NCI-H748 (cell line): Measurements from ENCODE around the gene C21orf91.
A peak's percentile ranks its signal among the peaks of the same experiment; 100 is the strongest.

Experiments used
- DNase-seq: peaks from one replicate; lab custom pipeline; 2025; ENCODE audit not compliant: unreplicated experiment; lab: John Stamatoyannopoulos, UW

Gene C21orf91

DNA sequence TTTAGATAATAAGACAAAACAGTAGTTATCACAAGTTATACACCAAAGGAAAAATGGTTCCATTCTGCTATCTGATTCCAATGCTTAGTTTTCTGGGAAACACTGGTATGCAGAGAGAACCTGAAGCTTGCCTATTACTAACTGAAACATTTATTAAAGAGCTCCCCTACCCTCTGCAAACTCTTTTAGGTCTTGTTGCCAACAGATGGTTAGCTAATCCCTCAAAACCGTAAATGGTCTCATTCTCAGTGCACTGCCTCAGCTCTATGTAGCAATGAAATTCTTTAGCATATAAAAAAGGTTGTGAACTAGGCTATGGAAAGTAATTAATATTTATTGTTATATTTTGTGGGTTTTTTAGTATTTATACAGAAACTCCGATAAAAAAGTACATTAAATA, 20.4 kb downstream of the C21orf91 start:
- DNase-seq, result no peak

DNA sequence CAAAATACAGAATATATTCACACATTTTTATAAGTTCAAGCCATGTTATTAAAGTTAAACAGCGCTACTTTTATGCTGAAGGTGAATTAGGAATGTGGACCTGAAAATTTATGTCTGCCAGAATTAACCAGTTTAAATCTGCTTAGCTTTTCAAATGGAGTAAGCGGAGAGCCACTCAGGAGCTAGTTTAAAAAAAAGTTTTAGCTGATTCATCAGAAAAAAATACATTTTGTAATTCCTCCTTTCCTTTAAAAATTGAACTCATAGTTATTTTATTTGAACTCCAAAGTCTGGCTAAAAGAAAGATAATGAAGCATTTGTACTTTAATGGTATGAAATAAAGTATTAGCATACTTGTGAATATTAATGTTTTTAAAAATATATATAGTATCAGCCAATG, 21.2 kb downstream of the C21orf91 start:
- no peak for DNase-seq

DNA sequence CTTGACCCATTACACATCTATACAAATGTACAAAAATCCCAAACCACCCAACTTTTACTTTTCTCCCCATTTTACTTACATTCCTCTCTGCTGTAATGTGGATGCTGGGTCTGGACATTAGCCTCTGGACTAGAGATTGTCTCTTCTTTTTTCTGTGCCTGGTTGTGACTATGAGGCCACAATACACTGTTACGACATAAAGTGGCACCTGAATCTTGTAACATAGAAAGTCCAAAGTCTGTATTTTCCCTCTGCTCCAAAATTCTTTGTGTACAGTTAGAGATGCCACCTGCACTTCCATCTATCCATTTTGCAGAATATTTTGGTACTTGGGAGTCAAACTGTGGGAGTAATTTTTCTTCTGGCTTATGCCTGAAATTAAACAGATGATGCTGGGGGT, 22.7 kb downstream of the C21orf91 start:
- no peak for DNase-seq

DNA sequence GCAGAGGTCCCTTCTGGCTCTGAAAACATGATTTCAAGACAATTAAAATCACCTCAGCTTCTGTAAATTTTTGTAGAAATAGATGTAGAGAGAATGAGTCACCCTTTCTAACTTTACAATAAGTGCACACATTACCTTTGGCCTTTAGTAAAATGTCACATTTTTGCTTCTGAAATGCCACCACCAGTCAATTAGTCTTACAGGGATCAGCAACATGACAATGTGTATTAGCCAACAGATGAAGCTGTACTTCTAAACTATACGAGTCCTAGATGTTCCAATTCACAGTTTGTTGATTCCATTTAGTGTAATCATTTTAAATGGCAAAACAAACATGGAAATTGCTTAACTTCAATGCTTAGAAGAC, 23.1 kb downstream of the C21orf91 start:
- DNase-seq, result no peak

DNA sequence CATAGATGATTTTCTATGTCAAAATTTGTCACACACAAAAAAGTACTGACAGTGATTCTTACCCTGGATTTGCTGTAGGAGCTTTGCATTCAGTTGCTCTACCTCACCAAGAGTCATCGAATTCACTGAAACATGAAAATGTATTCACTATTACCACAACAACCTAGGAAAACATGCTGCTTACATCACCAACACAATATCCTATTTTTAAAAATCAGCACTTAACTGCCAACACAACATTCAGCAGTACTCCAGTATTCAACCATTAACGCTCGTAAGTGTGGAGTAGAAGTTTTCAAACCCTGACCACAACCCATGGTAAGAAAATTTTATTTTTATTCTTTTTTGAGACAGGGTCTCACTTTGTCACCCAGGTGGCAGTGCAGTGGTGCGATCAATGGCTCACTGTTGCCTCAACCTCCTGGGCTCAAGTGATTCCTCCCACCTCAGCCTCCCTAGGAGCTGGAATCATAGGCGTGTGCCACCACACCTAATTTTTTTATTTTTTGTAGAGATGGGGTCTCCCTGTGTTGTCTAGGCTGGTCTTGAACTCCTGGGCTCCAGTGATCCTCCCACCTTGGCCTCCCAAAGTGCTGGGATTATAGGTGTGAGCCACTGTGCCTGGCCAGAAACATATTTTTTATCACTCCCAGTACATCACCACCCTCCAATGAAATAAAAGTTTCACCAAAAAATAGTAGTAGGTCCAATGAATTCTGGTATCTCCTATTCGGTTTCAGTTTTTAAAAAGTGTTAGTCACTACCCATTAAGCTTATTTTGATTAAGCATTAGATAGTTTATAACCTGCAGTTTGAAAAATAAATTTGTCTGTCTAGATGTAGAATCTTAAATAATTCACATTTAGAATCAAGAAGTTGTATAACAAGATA, 23.8 kb downstream of the C21orf91 start:
- no peak for DNase-seq

DNA sequence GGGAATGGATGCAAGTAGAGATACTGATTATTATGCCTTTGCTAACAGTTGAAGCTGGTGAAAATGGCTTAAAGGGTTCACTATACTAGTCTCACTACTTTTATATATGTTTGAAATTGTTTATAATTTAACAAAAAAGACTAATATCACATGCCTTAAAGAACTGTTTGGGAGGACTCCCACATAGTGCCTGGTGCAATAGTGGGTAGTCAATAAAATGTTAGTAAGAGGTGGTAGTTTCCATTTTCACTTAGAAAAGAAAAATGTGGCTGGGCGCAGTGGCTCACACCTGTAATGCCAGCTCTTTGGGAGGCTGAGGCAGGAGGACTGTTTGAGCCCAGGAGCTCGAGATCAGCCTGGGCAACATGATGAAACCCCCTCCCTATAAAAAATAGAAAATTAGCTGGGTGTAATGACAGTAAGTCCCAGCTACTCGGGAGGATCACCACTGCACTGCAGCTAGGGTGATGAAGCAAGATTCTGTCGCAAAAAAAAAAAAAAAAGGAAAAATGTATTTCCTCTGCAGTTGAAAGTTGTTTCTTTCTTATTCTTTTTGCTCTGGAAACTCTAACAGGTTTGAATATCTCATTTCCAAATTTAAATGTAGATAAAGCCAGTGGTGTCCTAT, 24.5 kb downstream of the C21orf91 start:
- no peak for DNase-seq

DNA sequence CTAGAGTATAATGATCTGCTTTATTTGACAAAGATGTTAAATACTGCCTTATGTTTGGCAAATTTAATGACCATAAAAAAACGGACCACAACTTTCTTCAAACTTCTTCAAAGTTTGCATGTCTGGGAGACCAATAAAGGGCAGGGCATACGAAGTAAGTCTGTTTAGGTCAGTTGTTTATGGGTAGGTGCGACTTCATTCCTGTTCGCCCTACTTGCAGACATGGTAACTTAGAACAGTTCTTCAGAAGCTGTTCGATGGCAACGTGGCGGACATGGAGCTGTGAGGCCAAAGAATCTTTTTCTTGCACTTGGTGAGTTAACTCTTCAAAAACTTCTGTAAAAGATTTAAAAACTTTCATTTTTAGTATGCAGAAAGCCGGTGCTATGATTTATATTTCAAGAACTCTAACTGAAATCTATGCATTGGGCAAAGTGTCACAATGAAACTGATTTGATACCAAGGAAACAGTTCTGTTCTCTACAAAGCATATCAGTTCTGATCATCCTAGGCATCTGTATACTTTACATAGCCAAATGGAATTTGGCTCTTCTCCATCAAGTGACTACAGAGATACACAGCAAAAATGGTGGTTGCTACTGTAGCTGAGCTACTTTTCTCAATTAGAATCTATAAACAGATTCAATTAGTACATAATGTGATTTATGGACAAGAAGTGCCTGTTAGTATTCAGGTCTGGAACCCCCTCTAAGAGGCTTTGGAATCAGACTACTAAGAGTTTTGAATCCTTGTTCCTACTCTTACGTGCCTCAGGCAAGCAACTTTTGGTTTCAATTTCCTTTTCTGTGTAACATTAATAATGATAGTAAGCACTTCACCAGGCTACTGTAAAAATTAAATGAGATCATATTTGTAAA, 25.7 kb downstream of the C21orf91 start:
- no peak for DNase-seq

DNA sequence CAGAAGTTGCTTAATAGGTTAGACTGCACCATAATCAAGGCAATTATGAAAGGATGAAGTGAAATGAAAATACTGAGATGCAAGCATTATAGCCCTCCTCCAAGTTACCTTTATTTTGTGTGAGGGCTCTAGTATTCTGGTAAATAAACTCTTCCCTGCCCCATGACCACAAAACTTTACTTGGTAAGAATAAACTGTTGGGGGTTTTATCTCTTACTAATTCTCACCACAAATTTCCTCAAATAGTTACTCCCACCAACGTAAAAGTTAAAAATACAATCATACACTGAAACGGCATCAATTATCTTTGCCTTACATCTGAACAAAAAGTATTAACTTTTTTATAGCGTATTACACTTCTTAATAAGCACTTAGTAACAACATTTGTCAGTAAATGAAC, 29.5 kb downstream of the C21orf91 start:
- no peak for DNase-seq

DNA sequence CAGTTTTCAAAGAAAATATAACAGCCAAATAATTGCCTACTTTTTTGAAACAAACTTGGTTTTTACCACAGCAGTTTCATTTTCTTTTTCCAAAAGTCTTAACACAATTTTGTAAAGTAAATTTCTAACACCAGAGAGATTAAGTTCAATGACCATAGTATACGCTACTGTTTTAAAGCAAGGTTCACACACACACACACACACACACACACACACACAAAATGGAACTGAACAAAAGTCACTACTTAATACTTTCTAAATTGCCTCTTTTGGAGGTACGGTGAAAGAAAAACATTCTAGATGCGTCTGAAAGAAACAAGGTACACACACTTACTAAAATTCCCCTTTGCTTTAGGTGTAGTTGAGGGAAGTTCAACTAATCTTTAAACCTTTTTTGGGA, 30.1 kb downstream of the C21orf91 start:
- DNase-seq, result no peak

DNA sequence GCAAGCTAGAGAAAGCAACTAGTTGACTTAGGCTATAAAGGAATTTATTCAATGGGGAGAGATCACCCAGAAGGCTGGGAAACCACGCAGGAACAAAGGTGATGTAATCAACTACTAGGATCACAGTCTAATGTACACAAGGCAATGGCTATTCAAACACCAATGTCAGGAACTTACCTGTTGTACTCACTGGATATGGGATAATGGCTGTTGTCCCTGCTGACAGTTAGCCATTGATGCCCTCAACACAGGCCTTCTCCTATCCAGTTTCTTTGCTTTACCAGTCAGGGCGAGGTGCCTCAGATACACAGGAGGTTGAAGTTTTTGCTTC, 32.3 kb downstream of the C21orf91 start:
- peak; percentile 3 for DNase-seq

DNA sequence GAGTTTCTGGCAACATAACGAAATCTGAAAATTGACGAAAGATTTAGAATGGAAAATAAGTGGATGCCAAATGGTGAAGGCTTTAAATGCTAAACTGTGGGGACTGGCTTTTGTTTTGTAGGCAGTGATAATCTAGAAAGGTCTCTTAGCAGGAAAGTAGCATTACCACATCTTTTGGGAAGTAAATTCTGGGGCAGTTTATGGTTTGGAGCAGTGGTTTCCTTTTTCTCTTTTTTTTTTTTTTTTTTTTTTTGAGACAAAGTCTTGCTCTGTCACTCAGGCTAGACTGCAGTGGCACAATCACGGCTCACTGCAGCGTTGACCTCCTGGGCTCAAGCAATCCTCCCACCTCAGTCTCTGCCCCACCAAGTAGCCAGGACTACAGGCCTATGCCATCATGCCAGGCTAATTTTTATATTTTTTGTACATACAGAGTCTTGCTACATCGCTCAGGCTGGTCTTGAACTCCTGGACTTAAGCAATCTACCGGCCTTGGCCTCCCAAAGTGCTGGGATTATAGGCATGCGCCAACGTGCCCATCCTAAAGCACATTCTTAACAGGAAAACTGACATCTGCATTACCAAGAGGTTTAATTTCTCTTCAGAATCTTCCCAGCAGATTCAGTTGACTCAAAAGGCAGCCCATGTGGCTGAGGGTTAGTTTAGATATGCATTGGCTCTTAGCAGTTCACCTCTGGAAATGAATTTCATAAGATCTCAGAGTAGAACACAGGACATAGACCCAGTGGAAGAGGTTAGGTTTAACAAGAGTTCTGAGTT, 32.9 kb downstream of the C21orf91 start:
- DNase-seq, result no peak

DNA sequence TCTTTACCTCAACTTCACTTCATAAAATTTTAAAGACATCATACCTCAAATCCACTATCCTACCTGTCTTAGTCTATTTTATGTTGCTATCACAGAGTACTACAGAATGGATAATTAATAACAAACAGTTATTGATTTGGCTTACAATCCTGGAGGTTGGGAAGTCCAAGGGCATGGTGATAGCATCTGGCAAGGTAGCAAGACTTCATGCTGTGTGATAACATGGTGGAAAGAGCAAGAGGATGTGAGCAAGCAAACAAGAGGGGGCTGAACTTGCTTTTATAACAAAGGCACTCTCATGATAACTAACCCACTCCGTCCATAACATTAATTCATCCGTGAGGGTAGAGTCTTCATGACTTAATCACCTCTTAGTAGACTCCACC, 33.8 kb downstream of the C21orf91 start:
- DNase-seq, result no peak

DNA sequence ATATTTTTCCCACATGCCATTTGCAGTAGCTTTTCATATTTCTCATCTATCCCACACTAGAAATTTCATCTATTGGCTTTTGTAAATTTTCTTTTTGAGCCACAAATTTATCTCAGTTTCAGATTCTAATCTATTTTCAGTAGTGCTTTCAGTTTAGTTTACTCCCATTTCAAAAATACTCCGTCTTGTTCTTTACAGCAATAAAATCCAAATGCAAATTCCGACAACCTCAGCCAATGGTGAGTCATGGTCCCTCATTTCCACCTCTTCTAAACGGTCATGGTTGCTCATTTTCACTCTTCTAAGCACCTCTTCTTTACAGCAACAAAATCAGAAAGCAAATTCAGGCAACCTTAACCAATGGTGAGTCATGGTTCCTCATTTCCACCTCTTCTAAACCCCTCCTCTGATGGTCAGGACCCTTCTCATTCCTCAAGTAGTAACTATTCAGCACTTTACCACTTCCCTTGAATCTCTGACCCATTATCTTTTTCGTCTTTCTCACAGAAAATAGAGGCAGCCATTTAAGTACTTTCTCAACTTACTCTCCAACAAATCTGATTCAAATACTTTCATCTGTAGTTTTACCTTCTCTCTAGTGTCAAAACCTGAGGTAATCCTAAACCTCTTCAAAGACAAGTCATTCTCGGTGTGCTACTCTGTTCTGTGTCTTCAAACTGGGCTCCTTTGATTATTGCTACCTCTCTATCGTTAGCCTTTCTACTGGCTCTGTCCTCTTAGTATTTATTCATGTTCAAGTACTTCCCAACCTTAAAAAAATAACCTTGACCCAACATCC, 34.4 kb downstream of the C21orf91 start:
- no peak for DNase-seq

DNA sequence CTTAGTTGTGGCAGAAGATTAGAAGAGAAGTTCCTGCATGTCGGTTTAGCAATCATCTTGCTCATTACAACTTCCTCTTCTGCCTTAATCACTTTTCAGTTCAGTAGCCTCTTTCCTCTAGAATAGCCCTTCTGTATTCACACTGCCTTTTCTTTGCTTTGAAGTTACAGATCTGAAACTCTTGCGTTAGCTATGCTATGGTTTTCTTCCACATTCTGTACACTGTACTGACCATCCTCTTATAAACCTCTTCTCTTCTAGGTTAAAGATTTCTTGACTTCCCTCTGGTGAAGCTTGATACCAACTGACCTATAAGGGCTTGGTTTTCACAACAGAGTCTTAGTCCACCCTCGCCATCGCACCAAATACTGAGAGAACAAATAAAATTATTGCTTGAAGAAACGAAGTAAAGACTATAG, 35.0 kb downstream of the C21orf91 start:
- DNase-seq, result no peak

DNA sequence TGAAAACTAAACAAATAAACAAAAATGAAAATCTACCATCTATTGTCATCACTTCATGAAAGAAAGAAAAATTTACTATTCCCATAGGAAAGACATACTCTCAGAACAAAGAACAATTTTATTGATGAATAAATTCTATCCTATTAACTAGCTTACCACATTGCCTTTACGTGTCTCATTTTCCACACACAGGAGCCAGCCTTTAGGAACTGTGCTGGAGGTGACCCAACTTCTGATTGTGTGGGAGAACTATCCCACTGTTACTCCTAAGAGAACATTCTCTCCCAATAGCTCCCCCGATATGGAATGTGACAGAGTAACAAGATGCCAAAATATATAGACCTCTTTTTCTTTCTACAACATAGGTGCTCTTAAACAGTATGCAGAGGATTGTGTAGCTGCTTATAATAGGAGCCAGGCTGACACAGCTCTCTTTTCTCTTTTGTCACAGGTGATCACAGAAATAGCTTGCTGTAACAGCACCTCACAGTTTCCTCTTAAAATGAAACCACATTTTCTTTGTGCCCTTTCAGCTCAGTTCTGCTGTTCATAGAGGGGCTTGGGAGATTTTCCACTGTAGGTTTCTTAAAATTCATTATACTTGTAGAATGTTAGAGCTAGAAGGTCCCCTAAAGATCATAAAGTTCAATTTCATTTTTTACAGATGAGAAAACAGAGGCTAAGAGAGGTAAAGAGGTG, 35.5 kb downstream of the C21orf91 start:
- DNase-seq, result no peak

DNA sequence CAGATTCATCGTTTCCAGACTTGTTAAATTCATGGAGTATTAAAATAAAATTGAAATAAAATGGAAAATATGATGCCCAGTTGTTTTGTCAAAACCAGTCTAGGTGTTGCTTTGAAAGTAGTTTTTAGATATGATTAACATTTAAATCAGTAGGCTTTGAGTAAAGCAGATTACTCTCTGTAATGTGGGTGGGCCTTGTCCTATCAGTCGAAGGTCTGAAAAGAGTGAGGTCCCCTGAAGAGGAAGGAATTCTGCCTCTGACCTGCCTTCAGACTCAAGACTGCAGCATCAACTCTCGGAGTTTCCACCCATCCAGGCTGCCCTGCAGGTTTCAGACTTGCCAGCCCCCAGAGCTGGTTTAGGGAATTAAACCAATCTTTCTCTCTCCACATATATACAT, 36.2 kb downstream of the C21orf91 start:
- DNase-seq, result no peak

DNA sequence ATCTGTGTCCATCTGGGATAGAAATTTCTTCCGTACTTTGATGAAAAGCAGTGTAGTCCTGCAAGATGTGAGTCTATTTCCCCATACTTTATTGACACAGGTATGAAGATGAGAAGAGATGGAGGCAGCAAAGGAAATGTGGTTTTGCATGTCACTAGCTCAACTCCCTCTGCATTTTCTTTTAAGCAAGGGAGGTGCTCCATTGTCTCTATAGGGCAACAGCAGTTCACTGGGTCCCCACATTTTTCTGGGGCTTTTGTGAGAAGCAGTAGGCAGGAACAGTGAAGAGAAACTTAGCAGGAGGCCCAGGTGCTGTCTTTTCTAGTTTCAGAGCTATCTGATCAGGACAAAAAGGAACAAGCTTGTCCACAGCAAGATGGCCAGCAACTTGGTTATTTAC, 37.1 kb downstream of the C21orf91 start:
- no peak for DNase-seq

DNA sequence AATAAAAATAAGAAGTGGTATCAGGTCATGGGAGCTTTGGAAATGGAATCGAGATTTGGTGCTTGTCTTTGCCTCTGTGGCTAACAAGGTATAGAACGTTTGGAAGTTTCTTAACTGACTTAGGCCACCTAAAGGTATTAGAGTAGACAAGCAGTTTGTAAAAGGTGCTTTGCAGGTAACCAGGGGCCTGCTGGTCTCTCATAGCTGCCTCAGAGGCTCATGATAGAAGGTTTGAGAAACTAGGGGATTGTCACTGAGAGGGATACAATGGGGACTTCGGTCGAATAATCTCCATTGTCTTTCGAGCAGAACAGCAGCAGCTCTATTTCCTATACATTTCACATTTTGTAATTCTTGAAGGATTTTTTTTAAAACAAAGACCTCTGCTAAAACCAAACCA, 37.6 kb downstream of the C21orf91 start:
- DNase-seq, result no peak

DNA sequence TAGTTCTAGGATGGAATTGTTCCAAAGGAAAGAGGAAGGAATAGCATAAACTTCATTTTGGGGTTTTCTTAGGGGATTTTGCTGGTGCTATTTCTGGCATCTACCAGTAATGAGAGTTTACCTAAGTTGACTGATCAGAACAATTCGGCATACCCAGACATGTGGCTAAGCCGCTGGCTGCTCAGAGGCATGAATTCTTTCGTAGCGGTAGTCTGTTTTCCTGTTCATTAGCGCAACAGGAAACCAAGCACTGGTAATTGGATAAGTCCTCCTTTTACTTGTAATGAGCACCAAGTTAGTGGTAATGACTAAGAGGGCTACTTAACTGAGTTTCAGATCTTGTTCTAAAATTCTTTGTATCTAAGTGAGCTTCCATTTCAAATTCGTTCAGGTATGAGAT, 38.6 kb downstream of the C21orf91 start:
- DNase-seq, result no peak

DNA sequence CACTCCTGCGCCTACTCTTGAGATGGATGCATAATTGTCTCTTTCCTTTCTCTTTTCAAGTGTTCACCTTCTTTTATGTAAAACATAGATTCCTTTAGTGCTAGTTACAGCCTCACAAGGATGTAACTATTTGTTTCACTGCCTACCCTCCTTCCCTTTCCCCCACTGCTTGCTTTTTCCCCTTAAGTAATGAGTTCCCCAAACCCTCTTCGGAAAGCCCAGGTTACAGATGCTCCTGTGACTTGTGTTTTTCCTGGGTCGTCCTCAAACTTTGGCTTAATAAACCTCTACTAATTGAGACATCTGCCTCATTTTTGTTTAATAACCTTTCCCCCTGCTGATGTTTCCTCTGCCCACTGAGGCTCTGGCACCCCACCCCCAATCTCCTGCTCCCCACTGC, 39.2 kb downstream of the C21orf91 start:
- DNase-seq, result no peak
